ENCODE measurements around the gene GNB5. TPM values are rescaled to one million over a fixed set of nuclear protein-coding genes. Genes with fewer than 3 reads are reported as not detected.

GNB5 gene
- total RNA-seq, 1 experiment from 2014 or later = 23.7 TPM

GRCh38 chr15:52162260-52162659 is 28.9 kb downstream of the GNB5 start:
- Histone ChIP-seq H3K9me2 (replicated peaks; ENCODE audit: insufficient read depth, low read length) (no peaks in the 10 kb centered on the region), H3K27me3 (ENCODE audit: low read length) (no peaks in the 10 kb centered on the region), H4K20me1 (ENCODE audit: insufficient read depth, low read depth, low read length) (no peaks in the 10 kb centered on the region), H3K79me2 (ENCODE audit: low read length) (no peaks in the 10 kb centered on the region), H3K9me3 (ENCODE audit: low read length) (no peaks in the 10 kb centered on the region), H3K4me2 (ENCODE audit: low read depth, low read length, poor library complexity, severe bottlenecking) (no peak overlapping the region), H3K9ac (ENCODE audit: low read length) (no peak overlapping the region), H3K27ac (ENCODE audit: low read length) (no peak overlapping the region), H3K4me1 (ENCODE audit: low read length) (peaks cover 14% of the 10 kb centered on the region), H2AFZ (ENCODE audit: low read length) (no peak overlapping the region), H3K36me3 (ENCODE audit: insufficient read depth, low read length) (no peaks in the 10 kb centered on the region), H3K4me3 (ENCODE audit: low read length) (no peak overlapping the region)
- DNase-seq = no peak

GRCh38 chr15:52161406-52161966 is 29.7 kb downstream of the GNB5 start:
- Histone ChIP-seq H3K79me2 (ENCODE audit: low read length) (no peaks in the 10 kb centered on the region), H3K27ac (ENCODE audit: low read length) (no peak overlapping the region), H3K27me3 (ENCODE audit: low read length) (no peaks in the 10 kb centered on the region), H3K36me3 (ENCODE audit: insufficient read depth, low read length) (no peaks in the 10 kb centered on the region), H2AFZ (ENCODE audit: low read length) (no peak overlapping the region), H3K9me3 (ENCODE audit: low read length) (no peaks in the 10 kb centered on the region), H3K4me1 (ENCODE audit: low read length) (peaks cover 14% of the 10 kb centered on the region), H3K9me2 (replicated peaks; ENCODE audit: insufficient read depth, low read length) (no peaks in the 10 kb centered on the region), H3K4me3 (ENCODE audit: low read length) (no peak overlapping the region), H3K4me2 (ENCODE audit: low read depth, low read length, poor library complexity, severe bottlenecking) (no peak overlapping the region), H4K20me1 (ENCODE audit: insufficient read depth, low read depth, low read length) (no peaks in the 10 kb centered on the region), H3K9ac (ENCODE audit: low read length) (no peak overlapping the region)
- DNase-seq = no peak

- DNase-seq = no peak
- Histone ChIP-seq H3K4me2 (ENCODE audit: low read depth, low read length, poor library complexity, severe bottlenecking) (no peak overlapping the region), H3K4me3 (ENCODE audit: low read length) (no peak overlapping the region), H3K79me2 (ENCODE audit: low read length) (no peaks in the 10 kb centered on the region), H3K9me3 (ENCODE audit: low read length) (no peaks in the 10 kb centered on the region), H3K9me2 (replicated peaks; ENCODE audit: insufficient read depth, low read length) (no peaks in the 10 kb centered on the region), H2AFZ (ENCODE audit: low read length) (no peak overlapping the region), H3K9ac (ENCODE audit: low read length) (no peak overlapping the region), H3K4me1 (ENCODE audit: low read length) (peaks cover 13% of the 10 kb centered on the region), H3K27me3 (ENCODE audit: low read length) (no peaks in the 10 kb centered on the region), H3K36me3 (ENCODE audit: insufficient read depth, low read length) (no peaks in the 10 kb centered on the region), H3K27ac (ENCODE audit: low read length) (no peak overlapping the region), H4K20me1 (ENCODE audit: insufficient read depth, low read depth, low read length) (no peaks in the 10 kb centered on the region)
These were observed 31.5 kb downstream of the GNB5 start for GRCh38 chr15:52159645-52160044.

GRCh38 chr15:52158084-52158765 is 33.0 kb downstream of the GNB5 start:
- Histone ChIP-seq H3K9me2 (replicated peaks; ENCODE audit: insufficient read depth, low read length) (no peaks in the 10 kb centered on the region), H3K4me2 (ENCODE audit: low read depth, low read length, poor library complexity, severe bottlenecking) (no peak overlapping the region), H3K27ac (ENCODE audit: low read length) (no peak overlapping the region), H3K9me3 (ENCODE audit: low read length) (no peaks in the 10 kb centered on the region), H3K79me2 (ENCODE audit: low read length) (no peaks in the 10 kb centered on the region), H3K4me3 (ENCODE audit: low read length) (no peak overlapping the region), H3K4me1 (ENCODE audit: low read length) (peaks cover 12% of the 10 kb centered on the region), H2AFZ (ENCODE audit: low read length) (no peak overlapping the region), H4K20me1 (ENCODE audit: insufficient read depth, low read depth, low read length) (no peaks in the 10 kb centered on the region), H3K27me3 (ENCODE audit: low read length) (no peaks in the 10 kb centered on the region), H3K36me3 (ENCODE audit: insufficient read depth, low read length) (no peaks in the 10 kb centered on the region), H3K9ac (ENCODE audit: low read length) (no peak overlapping the region)
- no peak for DNase-seq

GRCh38 chr15:52155878-52156277 is 35.3 kb downstream of the GNB5 start:
- Histone ChIP-seq H3K4me3 (ENCODE audit: low read length) (no peak overlapping the region), H2AFZ (ENCODE audit: low read length) (no peak overlapping the region), H3K9ac (ENCODE audit: low read length) (no peak overlapping the region), H3K4me1 (ENCODE audit: low read length) (peaks cover 21% of the 10 kb centered on the region), H3K27ac (ENCODE audit: low read length) (no peak overlapping the region), H3K4me2 (ENCODE audit: low read depth, low read length, poor library complexity, severe bottlenecking) (no peak overlapping the region), H3K9me3 (ENCODE audit: low read length) (no peaks in the 10 kb centered on the region), H3K36me3 (ENCODE audit: insufficient read depth, low read length) (no peaks in the 10 kb centered on the region), H3K9me2 (replicated peaks; ENCODE audit: insufficient read depth, low read length) (no peaks in the 10 kb centered on the region), H3K79me2 (ENCODE audit: low read length) (no peaks in the 10 kb centered on the region), H4K20me1 (ENCODE audit: insufficient read depth, low read depth, low read length) (no peaks in the 10 kb centered on the region), H3K27me3 (ENCODE audit: low read length) (no peaks in the 10 kb centered on the region)
- no peak for DNase-seq

GRCh38 chr15:52154896-52155865 is 36.0 kb downstream of the GNB5 start:
- H3K9me3 ChIP-seq (ENCODE audit: low read length) = no peaks in the 10 kb centered on the region
- DNase-seq = no peak
- H3K4me3 ChIP-seq (ENCODE audit: low read length) = no peak overlapping the region
- no peaks in the 10 kb centered on the region for H3K36me3 ChIP-seq (ENCODE audit: insufficient read depth, low read length)
- no peaks in the 10 kb centered on the region for H3K9me2 ChIP-seq (replicated peaks; ENCODE audit: insufficient read depth, low read length)
- H3K4me1 ChIP-seq (ENCODE audit: low read length) = peaks cover 28% of the 10 kb centered on the region
- H3K79me2 ChIP-seq (ENCODE audit: low read length) = no peaks in the 10 kb centered on the region
- no peaks in the 10 kb centered on the region for H3K27me3 ChIP-seq (ENCODE audit: low read length)
- H3K27ac ChIP-seq (ENCODE audit: low read length) = no peak overlapping the region
- no peak overlapping the region for H3K4me2 ChIP-seq (ENCODE audit: low read depth, low read length, poor library complexity, severe bottlenecking)
- H3K9ac ChIP-seq (ENCODE audit: low read length) = no peak overlapping the region
- no peak overlapping the region for H2AFZ ChIP-seq (ENCODE audit: low read length)
- H4K20me1 ChIP-seq (ENCODE audit: insufficient read depth, low read depth, low read length) = no peaks in the 10 kb centered on the region

- Histone ChIP-seq H3K9me2 (replicated peaks; ENCODE audit: insufficient read depth, low read length) (no peaks in the 10 kb centered on the region), H2AFZ (ENCODE audit: low read length) (no peak overlapping the region), H3K4me1 (ENCODE audit: low read length) (peaks cover 38% of the 10 kb centered on the region), H3K36me3 (ENCODE audit: insufficient read depth, low read length) (no peaks in the 10 kb centered on the region), H3K27ac (ENCODE audit: low read length) (no peak overlapping the region), H3K27me3 (ENCODE audit: low read length) (no peaks in the 10 kb centered on the region), H4K20me1 (ENCODE audit: insufficient read depth, low read depth, low read length) (no peaks in the 10 kb centered on the region), H3K9ac (ENCODE audit: low read length) (no peak overlapping the region), H3K4me3 (ENCODE audit: low read length) (no peak overlapping the region), H3K9me3 (ENCODE audit: low read length) (no peaks in the 10 kb centered on the region), H3K79me2 (ENCODE audit: low read length) (no peaks in the 10 kb centered on the region), H3K4me2 (ENCODE audit: low read depth, low read length, poor library complexity, severe bottlenecking) (no peak overlapping the region)
- no peak for DNase-seq
These were observed 37.0 kb downstream of the GNB5 start for GRCh38 chr15:52153900-52154895.

All from Karpas-422 (cell line).